HUES48 (cell line): ENCODE results near the gene DUS1L.

ENCODE experiments used
- H3K27ac ChIP-seq: one replicate; pipeline ENCODE4 v1.7.0; 2013; ENCODE audit warnings: low read depth, low read length, inconsistent platforms
- H3K27me3 ChIP-seq: 2 replicates; pipeline ENCODE4 v1.6.1; 2013; ENCODE audit warnings: mild to moderate bottlenecking, low read length; ENCODE audit not compliant: control insufficient read depth, insufficient read depth
- H3K36me3 ChIP-seq: 2 replicates; pipeline ENCODE4 v1.6.1; 2013; ENCODE audit warnings: low read length; ENCODE audit not compliant: control insufficient read depth, insufficient read depth
- H3K4me1 ChIP-seq: 2 replicates; pipeline ENCODE4 v1.6.1; 2013; ENCODE audit warnings: mild to moderate bottlenecking, low read length; ENCODE audit not compliant: control insufficient read depth, insufficient read depth
- H3K4me3 ChIP-seq: 2 replicates; pipeline ENCODE4 v1.5.1; 2013; ENCODE audit warnings: mild to moderate bottlenecking, low read depth, low read length
- H3K9ac ChIP-seq: 2 replicates; pipeline ENCODE4 v1.6.1; 2013; ENCODE audit warnings: mild to moderate bottlenecking, low read depth, low read length, moderate library complexity
- H3K9me3 ChIP-seq: 2 replicates; pipeline ENCODE4 v1.6.1; 2013; ENCODE audit warnings: low read length; ENCODE audit not compliant: control insufficient read depth, insufficient read depth

The DUS1L gene

GRCh38 chr17:82092094-82092586, 26.5 kb upstream of the DUS1L start:
- Histone ChIP-seq H3K27ac (no peak overlapping the region), H3K4me1 (peaks cover 7% of the 10 kb centered on the region; the same call in 1 of the 2 replicates), H3K9me3 (no peaks in the 10 kb centered on the region), H3K4me3 (no peak overlapping the region), H3K27me3 (no peaks in the 10 kb centered on the region), H3K36me3 (peaks cover 87% of the 10 kb centered on the region), H3K9ac (no peak overlapping the region)

GRCh38 chr17:82091264-82092066, 25.9 kb upstream of the DUS1L start:
- Histone ChIP-seq H3K27ac (no peak overlapping the region), H3K36me3 (peaks cover 93% of the 10 kb centered on the region), H3K9me3 (no peaks in the 10 kb centered on the region), H3K4me3 (no peak overlapping the region), H3K4me1 (peaks cover 3% of the 10 kb centered on the region; the same call in 1 of the 2 replicates), H3K27me3 (no peaks in the 10 kb centered on the region), H3K9ac (no peak overlapping the region)

GRCh38 chr17:82090549-82091263, 25.1 kb upstream of the DUS1L start:
- H3K27me3 ChIP-seq, result no peaks in the 10 kb centered on the region
- no peak overlapping the region for H3K27ac ChIP-seq
- H3K9me3 ChIP-seq, result no peaks in the 10 kb centered on the region
- H3K36me3 ChIP-seq, result peaks cover 94% of the 10 kb centered on the region
- no peak overlapping the region for H3K4me3 ChIP-seq
- no peaks in the 10 kb centered on the region for H3K4me1 ChIP-seq
- no peak overlapping the region for H3K9ac ChIP-seq

- H3K27ac ChIP-seq, result no peak overlapping the region
- peaks cover 94% of the 10 kb centered on the region for H3K36me3 ChIP-seq
Observed at GRCh38 chr17:82089723-82090548, 24.3 kb upstream of the DUS1L start.

GRCh38 chr17:82088838-82089722, 23.5 kb upstream of the DUS1L start:
- peaks cover 98% of the 10 kb centered on the region for H3K36me3 ChIP-seq
- no peak overlapping the region for H3K9ac ChIP-seq
- H3K9me3 ChIP-seq, result no peaks in the 10 kb centered on the region

More at GRCh38 chr17:82089723-82090548, 24.3 kb upstream of the DUS1L start:
- Histone ChIP-seq H3K4me3 (no peak overlapping the region), H3K9ac (no peak overlapping the region), H3K4me1 (no peaks in the 10 kb centered on the region), H3K9me3 (no peaks in the 10 kb centered on the region), H3K27me3 (no peaks in the 10 kb centered on the region)

GRCh38 chr17:82087961-82088837, 22.6 kb upstream of the DUS1L start:
- Histone ChIP-seq H3K27ac (no peak overlapping the region), H3K4me3 (no peak overlapping the region), H3K36me3 (peaks cover 99% of the 10 kb centered on the region), H3K27me3 (no peaks in the 10 kb centered on the region), H3K9me3 (no peaks in the 10 kb centered on the region), H3K4me1 (no peaks in the 10 kb centered on the region), H3K9ac (no peak overlapping the region)

More at GRCh38 chr17:82088838-82089722, 23.5 kb upstream of the DUS1L start:
- Histone ChIP-seq H3K27me3 (no peaks in the 10 kb centered on the region), H3K27ac (no peak overlapping the region), H3K4me3 (no peak overlapping the region), H3K4me1 (no peaks in the 10 kb centered on the region)

GRCh38 chr17:82086941-82087906, 21.6 kb upstream of the DUS1L start:
- H3K9ac ChIP-seq, result no peak overlapping the region
- no peaks in the 10 kb centered on the region for H3K4me1 ChIP-seq
- no peak overlapping the region for H3K27ac ChIP-seq
- H3K27me3 ChIP-seq, result no peaks in the 10 kb centered on the region
- peaks cover 100% of the 10 kb centered on the region for H3K36me3 ChIP-seq
- no peaks in the 10 kb centered on the region for H3K9me3 ChIP-seq
- H3K4me3 ChIP-seq, result no peak overlapping the region

GRCh38 chr17:82085931-82086764, 20.5 kb upstream of the DUS1L start:
- no peak overlapping the region for H3K9ac ChIP-seq
- H3K36me3 ChIP-seq, result peaks cover 99% of the 10 kb centered on the region
- H3K27ac ChIP-seq, result no peak overlapping the region
- no peak overlapping the region for H3K4me3 ChIP-seq
- H3K9me3 ChIP-seq, result no peaks in the 10 kb centered on the region
- no peaks in the 10 kb centered on the region for H3K27me3 ChIP-seq
- H3K4me1 ChIP-seq, result no peaks in the 10 kb centered on the region
